Glutamatergic neuron (in vitro differentiated cells): ENCODE results near the gene ENG. TPM values are rescaled to one million over a fixed set of nuclear protein-coding genes. Genes with fewer than 3 reads are reported as not detected.

Experiments
- DNase-seq: peaks from one replicate; pipeline ENCODE4 v3.0.0; 2022
- H3K27ac Mint-ChIP-seq: one replicate; pipeline ENCODE4 v1.8.0; 2020; ENCODE audit warnings: mild to moderate bottlenecking, mixed read lengths, inconsistent platforms; ENCODE audit not compliant: unreplicated experiment
- H3K27me3 Mint-ChIP-seq: one replicate; pipeline ENCODE4 v1.8.0; 2020; ENCODE audit warnings: mild to moderate bottlenecking, moderate library complexity, mixed read lengths, inconsistent platforms; ENCODE audit not compliant: unreplicated experiment
- H3K36me3 Mint-ChIP-seq: one replicate; pipeline ENCODE4 v1.8.0; 2020; ENCODE audit warnings: mild to moderate bottlenecking, mixed read lengths, inconsistent platforms; ENCODE audit not compliant: unreplicated experiment
- H3K4me1 Mint-ChIP-seq: one replicate; pipeline ENCODE4 v1.8.0; 2020; ENCODE audit warnings: mild to moderate bottlenecking, low read depth, mixed read lengths, inconsistent platforms; ENCODE audit not compliant: unreplicated experiment
- H3K4me3 Mint-ChIP-seq: one replicate; pipeline ENCODE4 v1.8.0; 2020; ENCODE audit warnings: mild to moderate bottlenecking, mixed read lengths, inconsistent platforms; ENCODE audit not compliant: unreplicated experiment
- H3K9me3 Mint-ChIP-seq: one replicate; pipeline ENCODE4 v1.8.0; 2020; ENCODE audit warnings: mild to moderate bottlenecking, moderate library complexity, mixed read lengths, inconsistent platforms; ENCODE audit not compliant: unreplicated experiment
- CTCF ChIP-seq: fragments of 200-600 bp; sonication (generic); IDR thresholded peaks from one replicate; pipeline ENCODE4 v1.5.0; 2021; ENCODE audit not compliant: partially characterized antibody, unreplicated experiment
- total RNA-seq: library from RNA; stranded (reverse); fragmentation: NEBNext Ultra II Directional; extraction: Animal tissue kit (Norgen Biotek cat#: 25700); gene quantifications from one replicate; pipeline ENCODE4 v1.2.1, GENCODE V29; 2021; ENCODE audit not compliant: unreplicated experiment

ENG gene
- total RNA-seq, 1 donor from 2014 or later = not detected

GRCh38 chr9:127793093-127793708 is 61.3 kb downstream of the ENG start:
- DNase-seq = no peak
- peaks cover 5% of the 10 kb centered on the region for H3K4me1 Mint-ChIP-seq
- no peak overlapping the region for H3K4me3 Mint-ChIP-seq
- peak overlapping the region; percentile 73 for H3K27ac Mint-ChIP-seq
- H3K36me3 Mint-ChIP-seq = no peaks in the 10 kb centered on the region
- TF ChIP-seq CTCF = no peak
- peaks cover 1% of the 10 kb centered on the region for H3K27me3 Mint-ChIP-seq
- H3K9me3 Mint-ChIP-seq = peaks cover 7% of the 10 kb centered on the region

- H3K27ac Mint-ChIP-seq = peak overlapping the region; percentile 64
- peaks cover 1% of the 10 kb centered on the region for H3K27me3 Mint-ChIP-seq
- no peaks in the 10 kb centered on the region for H3K36me3 Mint-ChIP-seq
- no peak overlapping the region for H3K4me3 Mint-ChIP-seq
- peaks cover 5% of the 10 kb centered on the region for H3K4me1 Mint-ChIP-seq
- no peak for TF ChIP-seq CTCF
- DNase-seq = no peak
- peaks cover 7% of the 10 kb centered on the region for H3K9me3 Mint-ChIP-seq
These were observed 61.9 kb downstream of the ENG start for GRCh38 chr9:127792417-127793031.

- Mint-ChIP-seq H3K27me3 (peaks cover 5% of the 10 kb centered on the region), H3K4me1 (peaks cover 5% of the 10 kb centered on the region), H3K36me3 (no peaks in the 10 kb centered on the region), H3K9me3 (peaks cover 10% of the 10 kb centered on the region), H3K4me3 (no peak overlapping the region), H3K27ac (no peak overlapping the region)
- no peak for TF ChIP-seq CTCF
- no peak for DNase-seq
These were observed 63.4 kb downstream of the ENG start for GRCh38 chr9:127791085-127791484.

GRCh38 chr9:127790094-127790855 is 64.2 kb downstream of the ENG start:
- no peak overlapping the region for H3K4me3 Mint-ChIP-seq
- peak overlapping the region; percentile 38 for H3K27ac Mint-ChIP-seq
- DNase-seq = no peak
- H3K27me3 Mint-ChIP-seq = peaks cover 5% of the 10 kb centered on the region
- H3K9me3 Mint-ChIP-seq = peaks cover 10% of the 10 kb centered on the region
- TF ChIP-seq CTCF = no peak
- H3K4me1 Mint-ChIP-seq = peaks cover 5% of the 10 kb centered on the region
- no peaks in the 10 kb centered on the region for H3K36me3 Mint-ChIP-seq

- Mint-ChIP-seq H3K9me3 (peaks cover 13% of the 10 kb centered on the region), H3K27ac (no peak overlapping the region), H3K4me3 (no peak overlapping the region), H3K4me1 (peaks cover 7% of the 10 kb centered on the region), H3K36me3 (no peaks in the 10 kb centered on the region), H3K27me3 (peaks cover 5% of the 10 kb centered on the region)
- TF ChIP-seq CTCF = no peak
- no peak for DNase-seq
These were observed 65.3 kb downstream of the ENG start for GRCh38 chr9:127789179-127789578.
